ENCODE data around the gene CCDC34. TPM values are rescaled to one million over a fixed set of nuclear protein-coding genes. Genes with fewer than 3 reads are reported as not detected.
"Not testable (repeated sequence)": the region's sequence is repeated elsewhere in the genome, so short reads cannot be mapped to it uniquely, and the experiment has no call there.

Gene CCDC34
- total RNA-seq, 6 experiments from 2014 or later, result 7.9 to 18.7 (median 13.9) TPM

GRCh38 chr11:27330633-27331270 is 32.3 kb downstream of the CCDC34 start:
- peaks cover 17% of the 10 kb centered on the region for H3K36me3 Mint-ChIP-seq (ENCODE audit: low read depth)
- peaks cover 11% of the 10 kb centered on the region for H3K9me3 Mint-ChIP-seq
- TF ChIP-seq CTCF (IDR thresholded peaks at IDR 0.05), result no peak
- peaks cover 34% of the 10 kb centered on the region for H3K4me1 Mint-ChIP-seq (ENCODE audit: low read depth)
- H3K27me3 Mint-ChIP-seq (ENCODE audit: insufficient read depth), result peaks cover 3% of the 10 kb centered on the region; the same call in 1 of the 2 replicates
- DNase-seq, result no peak
- H3K4me3 Mint-ChIP-seq, result no peak overlapping the region
- no peak overlapping the region for H3K27ac Mint-ChIP-seq

GRCh38 chr11:27329867-27330632 is 33.0 kb downstream of the CCDC34 start:
- Mint-ChIP-seq H3K9me3 (peaks cover 14% of the 10 kb centered on the region), H3K4me1 (ENCODE audit: low read depth) (peaks cover 34% of the 10 kb centered on the region), H3K27me3 (ENCODE audit: insufficient read depth) (peaks cover 3% of the 10 kb centered on the region; the same call in 1 of the 2 replicates), H3K36me3 (ENCODE audit: low read depth) (peaks cover 19% of the 10 kb centered on the region), H3K27ac (no peak overlapping the region), H3K4me3 (no peak overlapping the region)
- DNase-seq, result no peak
- no peak for TF ChIP-seq CTCF (IDR thresholded peaks at IDR 0.05)

- Mint-ChIP-seq H3K27me3 (ENCODE audit: insufficient read depth) (peaks cover 2% of the 10 kb centered on the region; the same call in 1 of the 2 replicates), H3K27ac (no peak overlapping the region), H3K36me3 (ENCODE audit: low read depth) (peaks cover 14% of the 10 kb centered on the region), H3K4me3 (no peak overlapping the region), H3K9me3 (peaks cover 14% of the 10 kb centered on the region), H3K4me1 (ENCODE audit: low read depth) (peaks cover 34% of the 10 kb centered on the region)
- no peak for TF ChIP-seq CTCF (IDR thresholded peaks at IDR 0.05)
- no peak for DNase-seq
Measured at GRCh38 chr11:27328614-27329013, 34.4 kb downstream of the CCDC34 start.

GRCh38 chr11:27327064-27327463 is 36.0 kb downstream of the CCDC34 start:
- Mint-ChIP-seq H3K4me1 (ENCODE audit: low read depth) (peaks cover 18% of the 10 kb centered on the region), H3K36me3 (ENCODE audit: low read depth) (peaks cover 14% of the 10 kb centered on the region), H3K9me3 (peaks cover 14% of the 10 kb centered on the region)
- H3K4me3 Mint-ChIP-seq; H3K27me3 Mint-ChIP-seq (ENCODE audit: insufficient read depth); DNase-seq; H3K27ac Mint-ChIP-seq: not testable (repeated sequence)

- not testable (repeated sequence) for H3K27ac Mint-ChIP-seq; H3K4me3 Mint-ChIP-seq; H3K27me3 Mint-ChIP-seq (ENCODE audit: insufficient read depth); DNase-seq
- Mint-ChIP-seq H3K9me3 (peaks cover 14% of the 10 kb centered on the region), H3K4me1 (ENCODE audit: low read depth) (peaks cover 37% of the 10 kb centered on the region), H3K36me3 (ENCODE audit: low read depth) (peaks cover 14% of the 10 kb centered on the region)
Measured at GRCh38 chr11:27322196-27322595, 40.8 kb downstream of the CCDC34 start.

GRCh38 chr11:27321340-27321739 is 41.7 kb downstream of the CCDC34 start:
- not testable (repeated sequence) for DNase-seq; H3K36me3 Mint-ChIP-seq (ENCODE audit: low read depth); H3K4me3 Mint-ChIP-seq; H3K9me3 Mint-ChIP-seq; H3K27ac Mint-ChIP-seq; H3K27me3 Mint-ChIP-seq (ENCODE audit: insufficient read depth)
- peaks cover 41% of the 10 kb centered on the region for H3K4me1 Mint-ChIP-seq (ENCODE audit: low read depth)

- H3K4me1 Mint-ChIP-seq (ENCODE audit: low read depth), result peaks cover 41% of the 10 kb centered on the region
- DNase-seq, result peak; percentile 77
- peak overlapping the region; percentile 89 for H3K27ac Mint-ChIP-seq
- TF ChIP-seq CTCF (IDR thresholded peaks at IDR 0.05), result no peak
- H3K4me3 Mint-ChIP-seq, result peak overlapping the region; percentile 69
- peaks cover 2% of the 10 kb centered on the region; the same call in 1 of the 2 replicates for H3K27me3 Mint-ChIP-seq (ENCODE audit: insufficient read depth)
- no peaks in the 10 kb centered on the region for H3K9me3 Mint-ChIP-seq
- H3K36me3 Mint-ChIP-seq (ENCODE audit: low read depth), result no peaks in the 10 kb centered on the region
Measured at GRCh38 chr11:27319072-27319471, 43.9 kb downstream of the CCDC34 start.
